Activated T-helper 1 cell treated with anti-CD3 and anti-CD28 coated beads, Interleukin-12 subunit alpha, Interleukin-12 subunit beta, Interleukin-2, Interleukin-4 antibody, amounts not matched to agents 30 ng/mL and 10 ng/mL and 1 ng/mL, durations not matched to agents 14 hours and 24 hours and 36 hours (primary cell): Measurements from ENCODE around the gene NTMT2. TPM values are rescaled to one million over a fixed set of nuclear protein-coding genes. Genes with fewer than 3 reads are reported as not detected.
"Not testable (repeated sequence)": the region's sequence is repeated elsewhere in the genome, so short reads cannot be mapped to it uniquely, and the experiment has no call there.

Experiments used
- DNase-seq: peaks from one replicate; pipeline ENCODE4 v3.0.0; 2021; ENCODE audit warnings: low spot score
- H3K27ac Mint-ChIP-seq: one replicate; pipeline ENCODE4 v1.8.0; 2021; ENCODE audit warnings: mild to moderate bottlenecking, mixed read lengths
- H3K27me3 Mint-ChIP-seq: one replicate; pipeline ENCODE4 v1.8.0; 2022; ENCODE audit warnings: mild to moderate bottlenecking, moderate library complexity, mixed read lengths; ENCODE audit not compliant: insufficient read depth
- H3K36me3 Mint-ChIP-seq: one replicate; pipeline ENCODE4 v1.8.0; 2021; ENCODE audit warnings: low read depth, mixed read lengths
- H3K4me1 Mint-ChIP-seq: one replicate; pipeline ENCODE4 v1.8.0; 2021; ENCODE audit warnings: low read depth, mixed read lengths
- H3K4me3 Mint-ChIP-seq: one replicate; pipeline ENCODE4 v1.8.0; 2021; ENCODE audit warnings: mild to moderate bottlenecking, moderate library complexity, mixed read lengths
- H3K9me3 Mint-ChIP-seq: one replicate; pipeline ENCODE4 v1.8.0; 2021; ENCODE audit warnings: mixed read lengths
- intact Hi-C: fragments of 100-400 bp; cut with micrococcal nuclease; formaldehyde crosslinking; loops from one replicate; pipeline ENCODE4 v1.15.1; 2024
- total RNA-seq: library from RNA; stranded (reverse); gene quantifications from 2 replicates; pipeline ENCODE4 v1.2.3, GENCODE V29; 2022

Gene NTMT2
- total RNA-seq, 1 donor from 2014 or later: not detected

GRCh38 chr1:170166518-170167180, 20.9 kb downstream of the NTMT2 start:
- intact Hi-C loops: no loop called here
- H3K27me3 Mint-ChIP-seq: no peaks in the 10 kb centered on the region
- H3K27ac Mint-ChIP-seq: no peak overlapping the region
- DNase-seq: no peak
- H3K4me1 Mint-ChIP-seq: peaks cover 5% of the 10 kb centered on the region
- H3K36me3 Mint-ChIP-seq: no peaks in the 10 kb centered on the region
- no peak overlapping the region for H3K4me3 Mint-ChIP-seq
- H3K9me3 Mint-ChIP-seq: peaks cover 15% of the 10 kb centered on the region

- H3K4me1 Mint-ChIP-seq: peaks cover 5% of the 10 kb centered on the region
- intact Hi-C loops: no loop called here
- H3K4me3 Mint-ChIP-seq: no peak overlapping the region
- H3K27ac Mint-ChIP-seq: no peak overlapping the region
- H3K36me3 Mint-ChIP-seq: no peaks in the 10 kb centered on the region
- no peak for DNase-seq
- peaks cover 2% of the 10 kb centered on the region for H3K27me3 Mint-ChIP-seq
- H3K9me3 Mint-ChIP-seq: peaks cover 25% of the 10 kb centered on the region
Measured at GRCh38 chr1:170168265-170168664, 22.5 kb downstream of the NTMT2 start.

- H3K36me3 Mint-ChIP-seq, H3K4me3 Mint-ChIP-seq, intact Hi-C loops, H3K27ac Mint-ChIP-seq, DNase-seq, H3K4me1 Mint-ChIP-seq, H3K27me3 Mint-ChIP-seq: not testable (repeated sequence)
- peaks cover 25% of the 10 kb centered on the region for H3K9me3 Mint-ChIP-seq
Measured at GRCh38 chr1:170170513-170170912, 24.8 kb downstream of the NTMT2 start.

- Mint-ChIP-seq H3K27me3 (peaks cover 2% of the 10 kb centered on the region), H3K27ac (no peak overlapping the region), H3K36me3 (no peaks in the 10 kb centered on the region), H3K9me3 (peaks cover 25% of the 10 kb centered on the region), H3K4me3 (no peak overlapping the region), H3K4me1 (no peaks in the 10 kb centered on the region)
- no peak for DNase-seq
- intact Hi-C loops: no loop called here
Measured at GRCh38 chr1:170174395-170174794, 28.6 kb downstream of the NTMT2 start.

GRCh38 chr1:170175041-170175440, 29.3 kb downstream of the NTMT2 start:
- peaks cover 2% of the 10 kb centered on the region for H3K27me3 Mint-ChIP-seq
- peaks cover 24% of the 10 kb centered on the region for H3K9me3 Mint-ChIP-seq
- no peak overlapping the region for H3K27ac Mint-ChIP-seq
- H3K4me3 Mint-ChIP-seq: no peak overlapping the region
- intact Hi-C loops: no loop called here
- H3K36me3 Mint-ChIP-seq: no peaks in the 10 kb centered on the region
- H3K4me1 Mint-ChIP-seq: no peaks in the 10 kb centered on the region
- DNase-seq: no peak

DNA sequence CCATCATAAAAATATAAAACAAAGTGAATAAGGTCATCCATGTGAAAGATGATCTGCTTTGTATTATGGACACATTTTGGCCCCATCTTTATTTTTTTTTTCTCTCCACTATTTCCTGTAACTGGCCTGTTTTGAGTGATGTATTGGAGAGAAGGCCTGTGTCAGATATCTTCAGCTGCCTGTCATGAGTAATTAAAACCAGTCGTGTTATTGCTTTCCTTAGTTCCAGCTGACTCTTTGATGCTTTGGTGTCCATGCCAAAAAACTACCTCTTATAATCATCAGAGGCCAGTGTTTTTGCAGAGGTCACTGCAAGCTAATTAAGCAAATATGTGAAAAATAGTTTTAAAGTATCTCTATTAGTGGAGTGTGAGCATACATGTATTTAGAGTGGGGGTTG, 29.7 kb downstream of the NTMT2 start:
- no peaks in the 10 kb centered on the region for H3K36me3 Mint-ChIP-seq
- H3K4me1 Mint-ChIP-seq: no peaks in the 10 kb centered on the region
- H3K9me3 Mint-ChIP-seq: peaks cover 20% of the 10 kb centered on the region
- H3K27ac Mint-ChIP-seq: no peak overlapping the region
- H3K27me3 Mint-ChIP-seq: peaks cover 2% of the 10 kb centered on the region
- no peak overlapping the region for H3K4me3 Mint-ChIP-seq
- no peak for DNase-seq
- intact Hi-C loops: no loop called here

GRCh38 chr1:170176772-170177171, 31.0 kb downstream of the NTMT2 start:
- no peak for DNase-seq
- H3K27me3 Mint-ChIP-seq: peaks cover 2% of the 10 kb centered on the region
- peaks cover 10% of the 10 kb centered on the region for H3K9me3 Mint-ChIP-seq
- H3K36me3 Mint-ChIP-seq: no peaks in the 10 kb centered on the region
- intact Hi-C loops: no loop called here
- no peak overlapping the region for H3K27ac Mint-ChIP-seq
- H3K4me3 Mint-ChIP-seq: no peak overlapping the region
- no peaks in the 10 kb centered on the region for H3K4me1 Mint-ChIP-seq

GRCh38 chr1:170182442-170182841, 36.7 kb downstream of the NTMT2 start:
- no peak for DNase-seq
- no peaks in the 10 kb centered on the region for H3K36me3 Mint-ChIP-seq
- no peaks in the 10 kb centered on the region for H3K4me1 Mint-ChIP-seq
- intact Hi-C loops: no loop called here
- H3K9me3 Mint-ChIP-seq: no peaks in the 10 kb centered on the region
- no peak overlapping the region for H3K27ac Mint-ChIP-seq
- no peak overlapping the region for H3K4me3 Mint-ChIP-seq
- no peaks in the 10 kb centered on the region for H3K27me3 Mint-ChIP-seq

DNA sequence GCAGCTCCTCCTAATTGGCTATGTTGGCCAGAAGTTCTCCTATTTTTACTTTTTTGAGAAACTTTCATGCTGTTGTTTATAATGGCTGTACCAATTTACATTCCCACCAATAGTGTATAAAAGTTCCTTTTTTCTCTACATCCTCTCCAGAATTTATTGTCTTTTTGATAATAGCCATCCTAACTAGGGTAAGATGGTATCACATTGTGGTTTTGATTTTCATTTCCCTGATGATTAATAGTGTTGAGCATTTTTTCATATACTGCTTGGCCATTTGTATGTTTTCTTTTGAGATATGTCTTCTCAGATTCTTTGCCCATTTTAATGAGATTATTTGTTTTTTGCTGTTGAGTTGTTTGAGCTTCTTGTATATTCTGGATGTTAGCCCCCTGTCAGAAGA, 46.8 kb downstream of the NTMT2 start:
- Mint-ChIP-seq H3K4me1 (no peaks in the 10 kb centered on the region), H3K27ac (no peak overlapping the region), H3K27me3 (peaks cover 2% of the 10 kb centered on the region), H3K36me3 (no peaks in the 10 kb centered on the region), H3K4me3 (no peak overlapping the region), H3K9me3 (no peaks in the 10 kb centered on the region)
- no peak for DNase-seq
- intact Hi-C loops: no loop called here

- intact Hi-C loops: no loop called here
- H3K4me1 Mint-ChIP-seq: no peaks in the 10 kb centered on the region
- no peak overlapping the region for H3K4me3 Mint-ChIP-seq
- H3K27ac Mint-ChIP-seq: no peak overlapping the region
- no peak for DNase-seq
- no peaks in the 10 kb centered on the region for H3K9me3 Mint-ChIP-seq
- H3K27me3 Mint-ChIP-seq: peaks cover 2% of the 10 kb centered on the region
- H3K36me3 Mint-ChIP-seq: no peaks in the 10 kb centered on the region
Measured at GRCh38 chr1:170194451-170194850, 48.7 kb downstream of the NTMT2 start.

DNA sequence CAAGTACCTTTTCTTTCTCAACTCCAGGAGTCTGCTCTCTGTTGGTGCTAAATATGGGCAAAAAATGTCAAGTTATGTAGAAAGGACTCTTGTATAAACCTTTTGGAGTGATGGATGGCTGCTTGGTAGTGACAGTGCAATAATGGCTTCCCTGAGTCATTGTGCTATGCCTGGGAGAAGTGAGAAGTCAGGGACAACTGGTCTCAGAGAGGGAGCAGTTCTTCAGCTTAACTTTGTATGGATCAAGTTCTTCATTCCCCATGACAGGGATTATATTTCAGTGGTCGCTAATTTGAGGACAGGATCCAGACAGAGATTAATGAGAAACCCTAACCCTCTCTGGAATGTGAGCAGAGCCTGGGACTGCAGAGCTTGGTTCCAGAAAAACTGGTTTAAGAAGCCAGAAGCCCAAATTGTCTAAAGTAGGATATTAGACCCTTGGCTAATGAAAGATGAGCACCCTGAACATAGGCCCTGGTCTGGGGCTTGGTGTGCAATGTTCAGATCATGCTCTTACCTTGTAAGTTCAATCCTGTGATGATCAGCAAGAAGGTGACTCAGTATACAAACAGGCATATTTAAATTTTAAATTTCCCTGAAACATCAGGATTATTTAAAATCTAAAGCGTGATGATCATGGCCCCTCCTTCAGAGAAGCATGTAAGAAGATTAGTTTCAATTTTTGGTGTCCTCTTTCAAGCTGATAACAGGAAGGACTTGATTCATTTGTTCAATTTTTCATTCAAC, 50.9 kb downstream of the NTMT2 start:
- H3K27ac Mint-ChIP-seq: no peak overlapping the region
- intact Hi-C loops: no loop called here
- DNase-seq: no peak
- no peak overlapping the region for H3K4me3 Mint-ChIP-seq
- H3K4me1 Mint-ChIP-seq: no peaks in the 10 kb centered on the region
- H3K36me3 Mint-ChIP-seq: no peaks in the 10 kb centered on the region
- H3K9me3 Mint-ChIP-seq: no peaks in the 10 kb centered on the region
- H3K27me3 Mint-ChIP-seq: peaks cover 2% of the 10 kb centered on the region

- no peaks in the 10 kb centered on the region for H3K4me1 Mint-ChIP-seq
- no peaks in the 10 kb centered on the region for H3K9me3 Mint-ChIP-seq
- no peaks in the 10 kb centered on the region for H3K27me3 Mint-ChIP-seq
- H3K36me3 Mint-ChIP-seq: no peaks in the 10 kb centered on the region
- intact Hi-C loops: no loop called here
- H3K27ac Mint-ChIP-seq: no peak overlapping the region
- DNase-seq: no peak
- no peak overlapping the region for H3K4me3 Mint-ChIP-seq
Measured at GRCh38 chr1:170198090-170198489, 52.3 kb downstream of the NTMT2 start.

DNA sequence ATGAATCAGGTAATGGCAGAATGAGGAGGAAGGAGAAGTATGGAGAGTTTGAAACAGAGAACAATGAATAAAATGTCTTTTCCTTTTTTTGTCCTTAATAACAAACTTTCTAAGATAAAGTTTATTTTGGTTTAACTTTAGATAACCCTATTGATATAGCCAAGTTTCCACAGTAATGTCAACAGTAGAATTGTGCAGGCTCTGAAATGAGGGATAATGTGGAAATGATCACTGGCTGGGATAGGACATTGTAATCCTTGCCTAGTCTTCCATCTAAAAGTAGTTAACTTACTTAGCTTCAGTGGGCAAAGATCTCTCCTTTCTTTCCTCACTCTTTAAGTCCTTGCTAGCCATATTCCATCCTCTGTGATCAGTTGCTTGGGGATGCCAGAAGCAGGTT, 52.8 kb downstream of the NTMT2 start:
- Mint-ChIP-seq H3K27me3 (no peaks in the 10 kb centered on the region), H3K36me3 (no peaks in the 10 kb centered on the region), H3K27ac (no peak overlapping the region), H3K4me1 (no peaks in the 10 kb centered on the region), H3K9me3 (no peaks in the 10 kb centered on the region), H3K4me3 (no peak overlapping the region)
- intact Hi-C loops: no loop called here
- no peak for DNase-seq
